Measurements from ENCODE around the gene FANCC. TPM values are rescaled to one million over a fixed set of nuclear protein-coding genes. Genes with fewer than 3 reads are reported as not detected.

Gene FANCC
- total and polyA plus RNA-seq, 11 donors = 2.4 to 6.2 (median 4.2) TPM

DNA sequence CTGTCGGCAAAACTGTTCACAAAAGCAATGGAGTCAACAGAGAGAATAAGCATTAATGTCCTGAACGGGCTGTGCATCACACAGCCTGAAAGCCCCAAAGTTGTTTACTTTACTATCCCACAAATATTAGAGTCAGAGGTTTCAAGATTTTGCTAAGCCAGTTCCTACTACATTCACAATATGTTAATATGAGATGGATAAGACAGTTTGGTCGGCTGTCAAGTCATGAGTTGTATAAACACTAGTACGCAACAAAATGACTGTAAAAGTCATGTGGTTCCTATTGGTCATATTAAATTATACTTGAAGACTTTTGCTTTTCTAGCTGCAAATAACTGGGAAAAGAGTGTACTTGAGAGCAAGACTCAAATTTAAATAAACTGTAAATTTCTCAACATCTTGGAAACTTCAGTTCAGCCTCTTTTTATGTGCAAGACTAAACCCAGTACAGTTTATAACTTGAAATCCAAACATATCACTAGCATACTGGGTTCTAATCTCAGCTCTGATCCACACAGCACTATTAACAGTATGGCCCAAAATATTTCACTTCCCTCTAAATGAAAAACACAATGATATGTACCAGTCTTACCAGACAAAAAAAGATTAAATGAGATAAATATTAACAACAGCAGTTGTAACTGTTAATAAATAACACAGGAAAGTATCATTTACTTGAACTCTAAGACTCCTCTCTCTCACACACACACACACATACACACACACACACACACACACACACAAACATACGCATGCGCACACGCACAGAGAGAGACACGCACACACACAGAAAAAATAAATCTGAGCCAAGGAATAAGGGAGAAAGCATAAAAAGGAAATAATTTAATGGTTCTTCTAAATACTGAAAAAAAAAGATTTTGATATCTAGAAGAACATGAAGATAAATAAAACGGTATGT is 33.1 kb downstream of the FANCC start:
- TF ChIP-seq POLR2A (IDR thresholded peaks at IDR 0.05) = no peak
- TF ChIP-seq, protein P1, sequence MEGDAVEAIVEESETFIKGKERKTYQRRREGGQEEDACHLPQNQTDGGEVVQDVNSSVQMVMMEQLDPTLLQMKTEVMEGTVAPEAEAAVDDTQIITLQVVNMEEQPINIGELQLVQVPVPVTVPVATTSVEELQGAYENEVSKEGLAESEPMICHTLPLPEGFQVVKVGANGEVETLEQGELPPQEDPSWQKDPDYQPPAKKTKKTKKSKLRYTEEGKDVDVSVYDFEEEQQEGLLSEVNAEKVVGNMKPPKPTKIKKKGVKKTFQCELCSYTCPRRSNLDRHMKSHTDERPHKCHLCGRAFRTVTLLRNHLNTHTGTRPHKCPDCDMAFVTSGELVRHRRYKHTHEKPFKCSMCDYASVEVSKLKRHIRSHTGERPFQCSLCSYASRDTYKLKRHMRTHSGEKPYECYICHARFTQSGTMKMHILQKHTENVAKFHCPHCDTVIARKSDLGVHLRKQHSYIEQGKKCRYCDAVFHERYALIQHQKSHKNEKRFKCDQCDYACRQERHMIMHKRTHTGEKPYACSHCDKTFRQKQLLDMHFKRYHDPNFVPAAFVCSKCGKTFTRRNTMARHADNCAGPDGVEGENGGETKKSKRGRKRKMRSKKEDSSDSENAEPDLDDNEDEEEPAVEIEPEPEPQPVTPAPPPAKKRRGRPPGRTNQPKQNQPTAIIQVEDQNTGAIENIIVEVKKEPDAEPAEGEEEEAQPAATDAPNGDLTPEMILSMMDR (IDR thresholded peaks at IDR 0.05) = no peak
- WGBS, 4 donors = 89 to 92% (median 91%) methylated on average over 9 of the region's 9 CpGs
- intact Hi-C loops (cut with DNase I) = no loop called here
- H3K27ac ChIP-seq = no peak overlapping the region
- peaks cover 0 to 33% (median 15%) of the 10 kb centered on the region in 12 donors for H3K9me3 ChIP-seq
- no peak for ATAC-seq
- no peak overlapping the region for H3K4me3 ChIP-seq
- no peak for DNase-seq
- H3K36me3 ChIP-seq = no peaks in the 10 kb centered on the region
- peaks cover 0 to 8% (median 0%) of the 10 kb centered on the region in 12 donors for H3K4me1 ChIP-seq
- no peaks in the 10 kb centered on the region for H3K27me3 ChIP-seq

DNA sequence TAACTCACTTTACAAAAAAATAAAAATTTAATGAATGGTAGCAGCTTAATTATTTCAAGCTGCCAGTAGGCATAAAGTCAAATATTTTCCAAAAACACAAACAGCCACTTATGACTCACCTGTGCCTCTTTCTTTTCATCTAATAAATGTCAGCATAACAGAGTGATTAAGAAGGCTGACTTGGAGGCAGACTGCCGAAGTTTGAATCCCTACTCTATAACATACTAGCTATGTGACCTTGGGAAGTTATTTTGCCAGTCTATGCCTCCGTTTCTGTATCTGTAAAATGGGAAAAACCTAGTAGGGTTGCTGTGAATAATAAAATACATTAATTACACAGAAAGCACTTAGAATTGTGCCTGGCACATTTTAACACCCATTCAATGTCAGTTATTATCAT is 33.8 kb downstream of the FANCC start:
- Histone ChIP-seq H3K4me3 (no peak overlapping the region), H3K4me1 (peaks cover 0 to 8% (median 0%) of the 10 kb centered on the region in 12 donors), H3K27ac (no peak overlapping the region), H3K27me3 (no peaks in the 10 kb centered on the region), H3K9me3 (peaks cover 0 to 36% (median 15%) of the 10 kb centered on the region in 12 donors), H3K36me3 (no peaks in the 10 kb centered on the region)
- intact Hi-C loops (cut with DNase I) = no loop called here
- ATAC-seq = no peak
- TF ChIP-seq POLR2A (IDR thresholded peaks at IDR 0.05) = no peak
- TF ChIP-seq, protein P1 (IDR thresholded peaks at IDR 0.05) = no peak
- DNase-seq = no peak
- 89 to 93% (median 91%) methylated on average over 2 of the region's 2 CpGs for WGBS, 4 donors

DNA sequence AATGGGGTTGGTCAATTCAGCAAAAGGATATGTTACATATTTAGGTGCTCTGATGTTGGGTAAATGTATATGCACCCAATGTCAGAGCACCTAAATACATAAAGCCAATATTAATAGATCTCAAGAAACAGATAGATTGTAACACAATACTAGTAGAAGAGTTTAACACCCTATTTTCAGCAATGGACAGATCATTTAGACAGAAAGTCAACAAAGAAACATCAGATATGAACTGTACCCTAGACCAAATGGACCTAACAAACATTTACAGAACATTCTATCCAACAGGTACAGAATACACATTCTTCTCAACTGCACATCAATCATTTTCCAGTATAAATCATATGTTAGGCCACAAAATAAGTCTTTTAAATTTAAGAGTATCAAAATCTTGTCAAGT is 35.2 kb downstream of the FANCC start:
- no peaks in the 10 kb centered on the region for H3K36me3 ChIP-seq
- DNase-seq (no peak), ATAC-seq (no peak)
- H3K4me1 ChIP-seq = peaks cover 0 to 8% (median 0%) of the 10 kb centered on the region in 12 donors
- TF ChIP-seq POLR2A (IDR thresholded peaks at IDR 0.05) = no peak
- TF ChIP-seq, protein P1 (IDR thresholded peaks at IDR 0.05) = no peak
- H3K27ac ChIP-seq = no peak overlapping the region
- intact Hi-C loops (cut with DNase I) = no loop called here
- no peak overlapping the region for H3K4me3 ChIP-seq
- H3K9me3 ChIP-seq = peaks cover 0 to 36% (median 15%) of the 10 kb centered on the region in 12 donors
- H3K27me3 ChIP-seq = no peaks in the 10 kb centered on the region

DNA sequence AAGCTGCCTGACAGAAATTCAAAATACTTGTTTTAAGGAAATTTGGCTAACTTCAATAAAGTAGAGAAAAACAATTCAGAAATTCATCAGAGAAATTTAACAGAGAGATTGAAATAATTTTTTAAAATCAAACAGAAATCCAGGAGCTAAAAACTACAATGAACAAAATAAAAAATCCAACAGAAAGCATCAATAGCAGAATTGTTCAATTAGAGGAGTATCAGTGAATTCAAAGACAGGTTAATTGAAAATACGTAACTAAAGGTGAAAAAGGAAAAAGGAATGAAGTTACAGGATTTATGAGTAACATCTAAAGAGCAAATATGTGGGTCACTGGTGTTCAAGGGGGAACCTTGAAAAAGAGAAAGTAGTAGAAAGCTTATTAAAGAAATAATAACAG is 36.8 kb downstream of the FANCC start:
- ATAC-seq = no peak

More for the DNA sequence above, 36.8 kb downstream of the FANCC start:
- intact Hi-C loops (cut with DNase I) = no loop called here
- no peak for TF ChIP-seq POLR2A (IDR thresholded peaks at IDR 0.05)
- TF ChIP-seq, protein P1 (IDR thresholded peaks at IDR 0.05) = no peak
- H3K36me3 ChIP-seq = no peaks in the 10 kb centered on the region
- H3K27ac ChIP-seq = no peak overlapping the region
- WGBS, 4 donors = 97 to 100% (median 99%) methylated on average over 1 of the region's 1 CpG
- no peak for DNase-seq
- H3K27me3 ChIP-seq = no peaks in the 10 kb centered on the region
- peaks cover 0 to 3% (median 0%) of the 10 kb centered on the region in 12 donors for H3K4me1 ChIP-seq
- peaks cover 0 to 36% (median 15%) of the 10 kb centered on the region in 12 donors for H3K9me3 ChIP-seq
- no peak overlapping the region for H3K4me3 ChIP-seq
